ENCODE results near the gene GIPC1. TPM values are rescaled to one million over a fixed set of nuclear protein-coding genes. Genes with fewer than 3 reads are reported as not detected.

The GIPC1 gene
- total RNA-seq, 1 experiment from 2014 or later = 160 TPM

DNA sequence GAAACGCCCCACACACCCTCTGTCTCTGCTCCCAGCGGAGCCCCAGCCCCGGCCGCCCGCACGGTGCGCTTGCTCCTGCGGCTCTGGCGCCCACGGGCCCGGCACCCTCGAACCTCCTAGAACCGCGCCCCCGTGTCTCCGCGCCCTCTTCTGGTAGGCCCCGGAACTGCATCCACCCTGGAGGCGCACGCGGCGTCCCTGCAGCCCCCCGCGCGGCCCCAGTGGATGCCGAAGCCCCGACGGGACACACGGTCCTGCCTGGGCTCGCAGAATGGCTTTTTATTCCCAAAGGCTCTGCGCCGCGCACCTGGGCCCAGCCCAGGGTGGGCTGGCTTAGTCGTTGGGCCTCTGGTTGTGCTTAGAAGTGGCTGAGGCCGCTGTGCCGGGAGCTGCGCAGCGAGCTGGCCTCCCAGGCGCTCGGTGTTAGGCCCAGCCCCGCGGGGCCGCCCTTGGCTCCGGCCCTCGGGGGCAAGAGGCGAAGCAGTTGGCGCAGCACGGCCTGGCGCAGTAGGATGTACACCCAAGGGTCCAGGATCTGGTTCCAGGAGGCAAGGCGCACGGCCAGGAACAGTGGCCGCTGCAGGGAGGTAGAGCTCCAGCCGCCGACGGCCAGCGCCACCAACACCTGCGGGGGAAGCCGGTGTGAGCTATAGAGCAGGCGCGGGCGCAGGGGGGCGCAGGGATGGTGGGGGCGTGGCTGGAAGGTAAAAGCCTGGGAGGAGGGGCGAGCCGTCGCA lies 23.6 kb downstream of the GIPC1 start:
- ChIA-PET CTCF (no interaction called here), POLR2A (interaction anchor here (0.6 kb wide), 1 partner anchor 1684 kb away, joined by 10 read pairs; no protein-coding TSS in a partner anchor)
- TF ChIP-seq TCF7L2 (IDR thresholded peaks at IDR 0.05; ENCODE audit: low read depth, low read length) = no peak
- peak; percentile 44; the same call in 1 of the 2 replicates for TF ChIP-seq SIN3A (IDR thresholded peaks at IDR 0.05; ENCODE audit: borderline replicate concordance, insufficient read depth, low read depth, low read length)
- TF ChIP-seq POLR2AphosphoS5 (IDR thresholded peaks at IDR 0.05; ENCODE audit: low read depth, low read length) = no peak; the same call in 1 of the 2 replicates
- TF ChIP-seq, protein P1, sequence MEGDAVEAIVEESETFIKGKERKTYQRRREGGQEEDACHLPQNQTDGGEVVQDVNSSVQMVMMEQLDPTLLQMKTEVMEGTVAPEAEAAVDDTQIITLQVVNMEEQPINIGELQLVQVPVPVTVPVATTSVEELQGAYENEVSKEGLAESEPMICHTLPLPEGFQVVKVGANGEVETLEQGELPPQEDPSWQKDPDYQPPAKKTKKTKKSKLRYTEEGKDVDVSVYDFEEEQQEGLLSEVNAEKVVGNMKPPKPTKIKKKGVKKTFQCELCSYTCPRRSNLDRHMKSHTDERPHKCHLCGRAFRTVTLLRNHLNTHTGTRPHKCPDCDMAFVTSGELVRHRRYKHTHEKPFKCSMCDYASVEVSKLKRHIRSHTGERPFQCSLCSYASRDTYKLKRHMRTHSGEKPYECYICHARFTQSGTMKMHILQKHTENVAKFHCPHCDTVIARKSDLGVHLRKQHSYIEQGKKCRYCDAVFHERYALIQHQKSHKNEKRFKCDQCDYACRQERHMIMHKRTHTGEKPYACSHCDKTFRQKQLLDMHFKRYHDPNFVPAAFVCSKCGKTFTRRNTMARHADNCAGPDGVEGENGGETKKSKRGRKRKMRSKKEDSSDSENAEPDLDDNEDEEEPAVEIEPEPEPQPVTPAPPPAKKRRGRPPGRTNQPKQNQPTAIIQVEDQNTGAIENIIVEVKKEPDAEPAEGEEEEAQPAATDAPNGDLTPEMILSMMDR (IDR thresholded peaks at IDR 0.05) = peak; percentile 96
- BruUV-seq (replicated peaks) = no TSS peak
- peak; percentile 65 for ATAC-seq
- no peaks in the 10 kb centered on the region for H3K9me3 ChIP-seq (ENCODE audit: control insufficient read depth, insufficient read depth, low read depth, low read length)
- intact Hi-C loops (cut with micrococcal nuclease; ENCODE audit: unreplicated experiment) (no loop called here), in situ Hi-C loops (cut with HindIII; ENCODE audit: low pct_unique_long_range_greater_than_20kb, low sequenced_read_pairs) (no loop called here)
- H3K36me3 ChIP-seq (ENCODE audit: control insufficient read depth, insufficient read depth, low read length) = no peaks in the 10 kb centered on the region
- H3K4me1 ChIP-seq (ENCODE audit: control insufficient read depth, insufficient read depth, low read length) = peaks cover 20% of the 10 kb centered on the region
- H3K4me3 ChIP-seq (ENCODE audit: low read depth in 2 of 2, low read length in 2 of 2) = no peak overlapping the region
- H3K27me3 ChIP-seq (ENCODE audit: control insufficient read depth, insufficient read depth, low read length) = no peaks in the 10 kb centered on the region
- DNase-seq (ENCODE audit: low read depth, low spot score) = no peak
- no peak overlapping the region for H3K27ac ChIP-seq (ENCODE audit: low read length)

GRCh38 chr19:14471436-14472187 lies 24.3 kb downstream of the GIPC1 start:
- no peaks in the 10 kb centered on the region for H3K9me3 ChIP-seq (ENCODE audit: control insufficient read depth, insufficient read depth, low read depth, low read length)
- POLR2A ChIA-PET = interaction anchor here (0.5 to 0.6 kb wide), 2 partner anchors 36 to 1683 kb away, joined by 4 to 10 read pairs; no protein-coding TSS in a partner anchor
- no peak for ATAC-seq
- TF ChIP-seq, protein P1 (IDR thresholded peaks at IDR 0.05) = 0 out of 2 replicates have a peak, but pooled peaks have one; percentile 40
- TF ChIP-seq SIN3A (IDR thresholded peaks at IDR 0.05; ENCODE audit: borderline replicate concordance, insufficient read depth, low read depth, low read length) = no peak
- intact Hi-C loops (cut with micrococcal nuclease; ENCODE audit: unreplicated experiment) = no loop called here
- H3K4me3 ChIP-seq (ENCODE audit: low read depth in 2 of 2, low read length in 2 of 2) = no peak overlapping the region
- CTCF ChIA-PET = no interaction called here
- no peak overlapping the region for H3K27ac ChIP-seq (ENCODE audit: low read length)
- no peaks in the 10 kb centered on the region for H3K36me3 ChIP-seq (ENCODE audit: control insufficient read depth, insufficient read depth, low read length)
- no peak for DNase-seq (ENCODE audit: low read depth, low spot score)
- BruUV-seq (replicated peaks) = no TSS peak
- H3K4me1 ChIP-seq (ENCODE audit: control insufficient read depth, insufficient read depth, low read length) = peaks cover 14% of the 10 kb centered on the region
- H3K27me3 ChIP-seq (ENCODE audit: control insufficient read depth, insufficient read depth, low read length) = no peaks in the 10 kb centered on the region
- in situ Hi-C loops (cut with HindIII; ENCODE audit: low pct_unique_long_range_greater_than_20kb, low sequenced_read_pairs) = no loop called here

DNA sequence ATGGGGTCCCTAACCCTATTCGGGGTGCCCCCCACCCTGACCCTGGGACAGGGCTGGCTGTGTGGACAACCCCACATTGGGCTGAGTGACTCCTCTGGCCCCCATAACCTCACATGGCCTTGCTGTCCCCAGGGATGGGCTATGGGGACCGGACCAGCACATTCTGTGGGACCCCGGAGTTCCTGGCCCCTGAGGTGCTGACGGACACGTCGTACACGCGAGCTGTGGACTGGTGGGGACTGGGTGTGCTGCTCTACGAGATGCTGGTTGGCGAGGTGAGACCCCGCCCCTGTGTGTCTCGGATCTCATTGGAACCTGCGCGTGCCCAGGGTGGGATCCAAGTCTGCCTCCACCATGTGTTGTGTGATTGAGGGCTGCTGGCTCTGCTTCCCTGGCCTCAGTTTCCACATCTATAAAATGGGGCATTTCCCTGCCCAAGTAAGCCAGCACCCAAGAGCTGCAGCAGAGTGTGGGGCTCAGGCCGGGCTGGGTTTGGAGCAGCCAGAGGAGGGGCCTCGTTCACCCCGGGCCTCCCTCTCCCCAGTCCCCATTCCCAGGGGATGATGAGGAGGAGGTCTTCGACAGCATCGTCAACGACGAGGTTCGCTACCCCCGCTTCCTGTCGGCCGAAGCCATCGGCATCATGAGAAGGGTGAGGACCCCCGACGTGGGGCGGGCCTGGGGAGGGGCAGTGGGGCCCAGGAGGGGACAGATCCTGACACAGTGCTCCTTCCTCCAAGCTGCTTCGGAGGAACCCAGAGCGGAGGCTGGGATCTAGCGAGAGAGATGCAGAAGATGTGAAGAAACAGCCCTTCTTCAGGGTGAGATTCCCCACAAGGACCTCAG lies 25.7 kb downstream of the GIPC1 start:
- Histone ChIP-seq H3K9me3 (ENCODE audit: control insufficient read depth, insufficient read depth, low read depth, low read length) (no peaks in the 10 kb centered on the region), H3K27ac (ENCODE audit: low read length) (no peak overlapping the region), H3K4me1 (ENCODE audit: control insufficient read depth, insufficient read depth, low read length) (peaks cover 3% of the 10 kb centered on the region), H3K27me3 (ENCODE audit: control insufficient read depth, insufficient read depth, low read length) (no peaks in the 10 kb centered on the region), H3K4me3 (ENCODE audit: low read depth in 2 of 2, low read length in 2 of 2) (no peak overlapping the region), H3K36me3 (ENCODE audit: control insufficient read depth, insufficient read depth, low read length) (no peaks in the 10 kb centered on the region)
- in situ Hi-C loops (cut with HindIII; ENCODE audit: low pct_unique_long_range_greater_than_20kb, low sequenced_read_pairs) = no loop called here
- TF ChIP-seq, protein P1 (IDR thresholded peaks at IDR 0.05) = no peak
- no peak for TF ChIP-seq SIN3A (IDR thresholded peaks at IDR 0.05; ENCODE audit: borderline replicate concordance, insufficient read depth, low read depth, low read length)
- no peak for TF ChIP-seq TCF7L2 (IDR thresholded peaks at IDR 0.05; ENCODE audit: low read depth, low read length)
- TF ChIP-seq, protein P2, sequence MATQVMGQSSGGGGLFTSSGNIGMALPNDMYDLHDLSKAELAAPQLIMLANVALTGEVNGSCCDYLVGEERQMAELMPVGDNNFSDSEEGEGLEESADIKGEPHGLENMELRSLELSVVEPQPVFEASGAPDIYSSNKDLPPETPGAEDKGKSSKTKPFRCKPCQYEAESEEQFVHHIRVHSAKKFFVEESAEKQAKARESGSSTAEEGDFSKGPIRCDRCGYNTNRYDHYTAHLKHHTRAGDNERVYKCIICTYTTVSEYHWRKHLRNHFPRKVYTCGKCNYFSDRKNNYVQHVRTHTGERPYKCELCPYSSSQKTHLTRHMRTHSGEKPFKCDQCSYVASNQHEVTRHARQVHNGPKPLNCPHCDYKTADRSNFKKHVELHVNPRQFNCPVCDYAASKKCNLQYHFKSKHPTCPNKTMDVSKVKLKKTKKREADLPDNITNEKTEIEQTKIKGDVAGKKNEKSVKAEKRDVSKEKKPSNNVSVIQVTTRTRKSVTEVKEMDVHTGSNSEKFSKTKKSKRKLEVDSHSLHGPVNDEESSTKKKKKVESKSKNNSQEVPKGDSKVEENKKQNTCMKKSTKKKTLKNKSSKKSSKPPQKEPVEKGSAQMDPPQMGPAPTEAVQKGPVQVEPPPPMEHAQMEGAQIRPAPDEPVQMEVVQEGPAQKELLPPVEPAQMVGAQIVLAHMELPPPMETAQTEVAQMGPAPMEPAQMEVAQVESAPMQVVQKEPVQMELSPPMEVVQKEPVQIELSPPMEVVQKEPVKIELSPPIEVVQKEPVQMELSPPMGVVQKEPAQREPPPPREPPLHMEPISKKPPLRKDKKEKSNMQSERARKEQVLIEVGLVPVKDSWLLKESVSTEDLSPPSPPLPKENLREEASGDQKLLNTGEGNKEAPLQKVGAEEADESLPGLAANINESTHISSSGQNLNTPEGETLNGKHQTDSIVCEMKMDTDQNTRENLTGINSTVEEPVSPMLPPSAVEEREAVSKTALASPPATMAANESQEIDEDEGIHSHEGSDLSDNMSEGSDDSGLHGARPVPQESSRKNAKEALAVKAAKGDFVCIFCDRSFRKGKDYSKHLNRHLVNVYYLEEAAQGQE (IDR thresholded peaks at IDR 0.05; ENCODE audit: insufficient read depth in 1 of 2, low read depth in 2 of 2, low read length in 1 of 2) = no peak
- no peak for TF ChIP-seq POLR2AphosphoS5 (IDR thresholded peaks at IDR 0.05; ENCODE audit: low read depth, low read length)
- ATAC-seq (no peak), DNase-seq (ENCODE audit: low read depth, low spot score) (no peak)
- CTCF ChIA-PET = no interaction called here
- POLR2A ChIA-PET = no interaction called here
- BruUV-seq (replicated peaks) = TSS peak; percentile 78
- intact Hi-C loops (cut with micrococcal nuclease; ENCODE audit: unreplicated experiment) = no loop called here

All from Panc1 (cell line).